ENCODE data around the gene MPPED1.

Gene MPPED1

DNA sequence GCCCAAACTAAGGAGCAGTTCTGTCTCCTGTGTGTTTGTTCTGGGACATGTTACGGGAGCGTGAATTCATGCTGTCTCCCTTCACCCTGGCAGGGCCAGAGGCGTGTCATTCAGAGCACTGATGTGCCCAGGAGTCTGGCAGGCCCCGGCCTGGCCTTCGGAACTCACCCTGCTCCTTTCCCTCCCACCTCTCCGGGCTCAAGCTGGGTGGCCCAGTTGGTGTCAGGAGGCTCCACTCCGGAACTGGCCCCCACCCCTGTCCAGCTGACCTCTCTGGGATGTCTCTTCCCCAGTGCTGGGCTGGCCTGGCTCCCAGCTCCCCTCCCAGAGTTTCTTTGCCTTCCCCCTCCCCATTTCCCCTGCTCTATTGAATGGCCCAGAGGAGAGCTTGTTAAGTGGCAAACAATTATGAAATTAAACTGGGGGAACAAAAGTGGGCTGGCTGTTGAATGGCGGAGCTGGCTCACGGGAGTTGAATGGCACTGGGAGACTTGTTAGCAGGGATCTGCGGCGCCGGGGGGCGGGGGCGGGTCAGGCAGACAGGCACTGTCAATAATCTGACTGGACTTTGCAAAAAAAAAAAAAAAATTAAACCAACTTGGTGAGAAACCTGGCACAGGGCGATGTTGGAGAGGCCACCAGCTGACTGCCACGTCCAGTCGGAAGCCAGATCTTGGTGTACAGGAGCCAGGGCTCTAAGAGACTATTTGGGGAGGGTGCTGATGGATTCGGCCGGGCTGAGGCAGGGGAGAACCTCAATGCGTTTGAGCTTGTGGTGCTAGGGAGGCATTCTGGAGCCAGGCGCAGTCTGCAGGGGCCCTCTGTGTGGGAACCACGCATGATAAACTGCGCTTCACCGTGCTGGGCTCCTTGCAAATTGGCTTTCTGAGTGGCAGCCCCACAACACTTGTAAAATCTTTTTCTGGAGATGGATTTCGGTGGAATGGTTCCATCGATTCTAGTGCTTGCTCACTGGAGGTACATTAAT is 1.3 kb downstream of the MPPED1 start:
- peak; percentile 45 for DNase-seq

DNA sequence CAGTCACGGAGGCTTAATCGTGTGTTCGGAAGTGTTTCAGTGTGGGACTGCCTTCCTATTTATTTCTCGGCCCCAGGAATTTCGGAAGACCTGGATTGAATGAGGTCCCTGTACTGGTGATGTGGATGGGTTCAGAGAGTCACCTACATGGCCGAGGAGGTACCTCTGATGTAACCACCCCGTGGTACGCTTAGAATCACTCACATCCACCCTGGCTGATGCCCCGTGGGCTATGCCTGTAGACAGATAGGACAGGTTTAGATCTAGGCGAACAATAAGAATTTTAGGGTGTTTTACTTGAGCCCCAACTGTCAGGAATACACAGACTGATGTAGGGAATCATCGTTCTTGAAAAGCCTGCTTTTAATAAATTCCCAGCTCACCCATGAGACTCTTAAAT is 2.0 kb downstream of the MPPED1 start:
- DNase-seq = no peak

DNA sequence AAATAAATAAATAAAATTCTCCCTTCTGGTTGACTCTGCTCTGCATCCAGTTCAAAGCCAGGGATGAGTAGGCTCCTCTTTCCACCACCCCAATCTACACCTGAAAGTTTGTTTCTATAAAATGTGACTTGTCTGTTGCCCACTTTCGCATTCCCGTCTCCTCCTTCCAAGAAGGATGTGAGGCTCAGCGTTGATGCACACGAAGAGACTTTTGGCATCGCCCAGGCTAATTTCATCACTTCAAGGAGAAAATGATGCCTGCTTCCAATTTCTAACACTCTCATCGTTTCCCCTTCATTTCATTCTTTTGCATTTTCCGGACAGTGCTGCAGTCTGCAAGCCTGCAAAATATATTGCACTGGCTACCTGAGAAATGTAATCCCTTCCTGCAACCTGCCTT is 3.9 kb downstream of the MPPED1 start:
- DNase-seq = no peak

DNA sequence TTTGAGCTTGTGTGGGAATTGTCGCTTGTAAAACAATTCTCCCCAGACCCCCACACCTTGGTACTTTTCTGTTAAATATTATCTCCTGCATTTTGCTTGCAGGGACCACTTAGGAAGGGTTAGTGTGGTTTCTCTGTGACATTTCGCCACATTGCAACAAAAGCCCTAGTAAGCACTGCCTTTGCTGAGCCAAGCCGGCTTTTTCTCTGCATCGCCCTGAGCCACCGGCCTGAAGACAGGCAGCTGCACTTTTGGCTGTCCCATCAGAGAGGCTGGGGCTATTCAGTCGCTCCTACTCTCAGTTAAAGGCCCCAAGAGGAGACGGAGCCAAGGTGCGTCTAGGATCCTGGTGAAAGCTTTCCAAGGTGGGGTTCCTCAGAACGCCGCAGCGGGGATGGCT is 5.7 kb downstream of the MPPED1 start:
- DNase-seq = no peak

DNA sequence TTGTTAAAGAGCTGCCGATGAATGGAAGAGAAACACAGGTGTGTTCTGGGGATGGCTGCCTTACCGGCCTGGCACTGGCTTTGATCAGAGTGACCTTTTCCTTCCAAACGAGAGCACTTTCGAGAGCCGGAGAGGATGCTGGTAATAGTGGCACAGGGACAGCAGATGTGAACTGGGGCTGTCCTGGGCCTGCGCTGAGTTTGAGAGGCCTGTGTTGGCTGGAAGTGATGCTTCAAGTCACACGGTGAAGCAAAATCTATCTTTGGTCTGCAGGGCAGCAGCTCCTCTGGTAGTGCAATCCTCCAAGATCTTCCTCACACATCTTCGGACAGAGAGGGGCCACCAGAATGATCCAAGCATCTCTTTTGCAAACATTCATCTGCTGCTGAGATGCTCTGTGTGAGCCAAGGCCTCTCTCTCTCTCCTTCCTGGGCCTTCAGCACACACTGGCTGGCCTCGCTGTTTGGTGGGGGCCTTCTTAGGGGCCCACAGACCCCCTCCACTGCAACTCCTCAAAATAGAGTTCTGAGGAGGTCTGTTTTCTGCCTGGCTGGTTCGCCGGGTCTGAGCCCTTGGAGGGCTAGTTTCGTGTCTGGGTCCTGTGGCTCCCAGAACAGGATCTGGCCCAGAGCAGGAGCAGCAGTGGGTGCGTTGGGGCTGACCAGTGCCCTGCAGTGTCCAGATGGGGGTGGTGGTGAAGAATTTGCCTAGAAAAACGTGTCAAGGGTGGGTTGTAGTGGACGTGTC is 6.4 kb downstream of the MPPED1 start:
- no peak for DNase-seq

DNA sequence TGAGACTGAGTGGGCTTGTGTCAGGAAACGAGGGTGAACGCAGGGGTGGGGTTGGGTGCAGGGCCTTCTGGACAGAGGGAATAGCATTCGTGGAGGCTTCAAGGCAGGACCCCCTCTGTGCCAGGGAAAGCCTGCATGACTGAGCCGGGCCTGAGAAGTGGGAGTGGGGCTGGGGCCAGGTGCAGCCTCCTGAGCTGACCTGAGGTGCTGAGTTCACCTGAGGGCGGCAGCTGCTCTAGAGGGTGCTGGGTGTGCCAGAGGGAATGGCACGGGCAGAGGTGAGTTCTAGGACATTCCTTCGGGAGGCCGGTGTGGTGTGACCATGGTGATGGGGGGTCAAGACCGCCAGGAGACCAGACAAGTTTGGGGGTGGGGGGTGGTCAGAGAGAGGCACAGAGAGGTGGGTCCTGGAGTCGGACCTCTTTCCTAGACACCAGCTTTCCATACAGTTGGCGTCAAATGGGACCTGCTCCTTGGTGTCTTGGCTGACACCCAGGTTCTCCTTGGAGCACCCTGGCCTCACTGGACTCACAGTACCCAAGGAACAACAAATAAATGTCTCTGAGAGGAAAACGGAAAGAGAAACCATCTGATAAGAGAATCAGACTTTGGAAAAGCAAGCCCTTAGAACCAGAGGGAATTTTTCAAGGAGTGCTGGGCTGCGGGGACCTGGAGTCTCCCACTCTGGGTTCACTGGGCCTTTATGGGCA is 7.7 kb downstream of the MPPED1 start:
- DNase-seq = no peak

DNA sequence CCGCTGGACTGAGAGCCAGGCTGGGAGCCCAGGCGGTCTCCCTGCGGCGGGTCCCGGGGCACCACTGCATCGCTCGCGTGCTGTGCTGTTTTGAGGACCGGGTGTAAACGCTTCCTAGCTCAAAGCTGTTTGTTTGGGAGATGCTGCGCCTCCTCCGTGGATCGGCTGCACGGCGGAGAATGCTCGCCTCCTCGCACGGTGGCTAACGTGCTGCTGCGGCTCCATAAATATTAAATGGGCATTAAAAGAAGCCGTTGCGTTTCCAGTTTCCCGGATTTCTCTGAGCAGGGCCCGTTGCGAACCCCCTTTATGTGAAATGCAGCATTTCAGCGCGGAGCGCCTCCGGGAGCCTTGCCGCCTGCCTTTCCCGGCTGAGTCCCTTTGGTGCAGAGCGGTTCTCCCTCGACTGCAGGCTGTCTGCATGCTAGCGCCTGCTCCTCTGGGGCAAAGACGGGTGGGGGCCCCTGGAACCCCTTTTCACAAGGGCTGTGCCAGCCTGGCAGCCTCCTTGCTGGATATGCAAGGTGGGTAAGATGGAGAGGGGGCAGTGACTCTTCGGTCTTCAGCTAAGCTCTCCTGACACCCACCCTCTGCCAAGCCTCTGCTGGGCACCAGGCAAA is 9.3 kb downstream of the MPPED1 start:
- no peak for DNase-seq

DNA sequence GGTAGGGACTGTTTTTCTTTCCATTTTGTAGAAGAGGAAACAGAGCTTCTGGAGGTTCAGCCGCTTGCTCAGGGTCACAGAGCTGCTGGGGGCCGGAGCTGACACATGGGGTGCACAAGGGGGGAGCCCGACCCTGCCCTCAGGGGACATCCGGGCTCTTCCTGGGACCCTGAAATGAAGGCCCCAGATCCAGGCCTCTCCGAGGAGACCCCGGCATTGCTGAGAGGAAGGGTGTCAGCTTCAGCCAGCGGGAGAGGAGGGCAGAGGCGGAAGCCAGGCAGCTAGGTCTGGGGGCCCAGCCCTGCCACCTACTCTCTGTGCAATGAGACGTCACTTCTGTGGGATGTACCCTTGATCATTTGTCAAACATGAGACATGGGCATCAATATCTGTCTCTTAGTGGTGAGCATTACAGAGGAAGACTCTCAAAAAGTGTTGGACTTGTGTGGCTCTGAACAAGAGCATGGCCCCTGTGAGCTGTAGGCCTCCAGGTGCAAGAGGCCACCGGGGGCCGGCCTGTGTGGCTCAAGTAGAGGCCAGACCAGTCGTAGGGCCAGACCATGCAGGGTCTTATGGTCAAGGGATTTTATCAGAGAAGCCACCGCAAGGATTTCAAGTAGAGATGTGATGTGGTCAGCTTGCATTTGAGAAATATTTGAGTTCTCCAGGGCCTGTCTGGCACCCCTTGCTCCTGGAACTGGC is 10.3 kb downstream of the MPPED1 start:
- DNase-seq = no peak

DNA sequence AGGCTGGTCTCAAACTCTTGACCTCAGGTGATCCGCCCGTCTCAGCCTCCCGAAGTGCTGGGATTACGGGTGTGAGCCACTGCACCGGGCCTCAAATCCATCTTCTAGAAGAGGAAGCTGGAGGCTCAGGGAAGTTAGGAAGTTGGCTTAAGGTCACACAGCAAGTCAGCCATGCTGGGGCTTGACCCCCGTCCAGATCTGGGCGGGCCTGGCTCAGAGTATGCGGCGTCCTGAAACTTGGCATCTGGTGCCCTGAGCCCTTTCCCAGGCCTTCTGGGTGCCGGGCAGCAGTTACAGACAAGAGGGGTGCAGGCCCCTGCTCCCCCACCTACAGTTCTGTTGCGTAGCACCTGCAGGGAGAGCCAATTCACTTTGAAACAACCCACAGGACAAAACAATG is 11.2 kb downstream of the MPPED1 start:
- DNase-seq = no peak

DNA sequence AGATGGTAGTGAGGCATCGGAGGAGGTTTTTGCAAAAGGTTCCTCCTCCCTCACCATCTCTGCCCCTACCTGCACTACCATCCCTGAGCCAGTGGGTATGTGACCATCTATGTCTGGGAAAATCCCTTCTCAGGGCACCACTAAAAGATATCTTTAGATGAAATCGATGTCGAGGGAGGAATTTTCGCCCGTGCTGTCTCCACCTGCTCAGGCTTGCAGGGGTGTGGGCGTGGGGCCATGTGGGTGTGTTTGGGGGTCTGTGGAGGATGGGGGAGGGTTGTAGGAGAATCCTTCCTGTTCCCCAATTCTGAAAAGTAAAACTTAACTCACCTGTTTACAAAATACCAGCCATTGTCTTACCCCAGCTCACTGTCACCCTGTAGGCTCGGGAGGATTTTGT is 12.4 kb downstream of the MPPED1 start:
- no peak for DNase-seq

DNA sequence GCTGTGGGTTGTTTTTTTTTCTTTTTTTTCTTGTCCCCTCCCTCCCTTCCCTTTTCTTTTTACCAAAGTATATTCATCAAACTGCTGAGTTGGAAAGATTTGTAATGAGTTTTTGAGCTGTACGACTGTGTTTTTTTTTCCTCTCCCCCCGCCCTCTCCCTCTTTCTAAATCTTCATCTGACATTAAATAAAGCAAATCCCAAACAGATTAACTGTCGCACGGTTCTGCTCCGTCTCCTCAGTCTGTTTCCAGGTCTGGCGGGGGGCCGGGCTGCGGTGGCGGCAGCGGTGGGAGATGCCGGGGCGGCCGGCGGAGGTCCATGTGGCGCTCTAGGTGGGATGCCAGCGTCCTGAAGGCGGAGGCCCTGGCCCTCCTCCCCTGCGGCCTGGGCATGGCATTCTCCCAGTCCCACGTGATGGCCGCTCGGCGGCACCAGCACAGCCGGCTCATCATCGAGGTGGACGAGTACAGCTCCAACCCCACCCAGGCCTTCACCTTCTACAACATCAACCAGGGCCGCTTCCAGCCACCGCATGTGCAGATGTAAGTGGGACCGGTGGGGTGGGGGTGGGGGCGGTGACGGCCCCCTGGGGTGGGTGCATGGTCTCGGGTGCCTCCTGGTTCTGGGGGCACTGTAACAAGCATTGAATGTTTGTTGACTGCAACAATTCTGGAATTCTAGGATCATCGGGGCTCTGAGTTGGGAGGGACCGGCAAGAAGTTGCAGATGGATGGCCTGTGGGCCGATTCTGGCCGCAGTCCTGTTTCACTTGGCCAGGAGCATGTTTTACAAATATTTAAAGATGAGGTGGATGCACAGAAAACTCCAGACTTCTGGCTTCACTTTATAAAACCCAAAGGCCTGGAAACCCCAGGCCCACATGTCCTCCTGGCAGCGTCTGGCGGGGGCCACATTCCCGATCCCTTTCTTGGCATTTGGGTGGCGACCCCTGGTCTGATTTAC is 13.1 kb downstream of the MPPED1 start:
- DNase-seq = no peak

DNA sequence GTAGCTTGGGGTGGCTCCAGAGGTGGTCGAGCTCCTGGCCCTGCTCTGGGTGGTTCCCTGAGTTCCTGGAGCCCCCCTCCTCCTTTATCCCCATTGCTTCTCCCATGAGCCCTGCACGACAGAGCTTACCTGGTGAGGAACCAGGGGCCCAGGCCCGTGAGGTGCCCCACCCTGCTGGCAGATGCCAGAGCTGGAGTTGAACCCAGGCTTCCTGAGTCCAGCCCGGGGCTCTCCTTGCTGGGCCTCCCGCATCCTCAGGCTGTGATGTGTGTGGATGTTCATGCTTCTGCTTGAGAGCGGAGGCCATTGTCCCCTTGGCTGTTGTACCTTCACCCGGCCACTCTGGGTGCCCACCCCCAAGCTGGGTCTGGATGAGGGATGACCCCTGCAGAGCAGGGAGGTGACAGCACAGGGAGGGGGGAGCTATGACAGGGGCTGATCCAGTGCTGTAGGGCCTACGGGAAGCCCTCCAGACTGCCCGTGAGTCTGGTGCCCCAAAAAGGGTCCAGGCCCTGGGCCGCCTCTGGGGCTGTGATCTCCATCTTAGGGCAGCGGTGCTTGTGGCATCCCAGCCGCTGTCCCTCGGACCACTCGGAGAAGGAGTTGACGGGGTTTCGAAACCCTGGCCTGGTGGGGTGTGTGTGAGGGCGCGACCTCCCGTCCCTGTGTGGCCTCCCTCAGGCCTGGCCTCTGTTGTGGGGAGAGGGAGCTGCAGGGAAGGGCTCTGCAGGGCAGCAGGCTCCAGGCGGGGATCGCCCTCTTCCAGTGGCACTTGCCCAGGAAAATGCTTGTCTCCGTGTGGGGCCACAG is 14.4 kb downstream of the MPPED1 start:
- DNase-seq = no peak

DNA sequence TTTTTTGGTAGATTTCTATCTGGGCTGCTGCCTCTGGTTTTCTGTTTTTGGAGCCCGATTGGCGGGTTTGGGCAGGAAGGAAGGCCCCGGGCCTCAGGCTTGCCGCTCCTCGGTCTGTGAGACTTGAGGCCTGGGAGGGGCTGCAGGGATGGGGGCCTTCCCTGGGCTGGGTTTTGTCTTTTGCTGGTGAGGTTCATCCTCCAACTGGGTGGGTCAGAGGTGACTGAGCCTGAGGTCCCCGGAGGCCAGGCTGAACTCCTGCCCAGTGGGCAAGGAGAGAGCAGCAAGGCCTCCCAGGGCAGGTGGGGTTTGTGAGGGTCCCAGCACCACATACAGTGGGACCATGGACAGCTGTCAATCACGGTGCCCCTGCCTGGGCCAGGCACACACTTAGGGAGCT is 15.0 kb downstream of the MPPED1 start:
- DNase-seq = no peak

DNA sequence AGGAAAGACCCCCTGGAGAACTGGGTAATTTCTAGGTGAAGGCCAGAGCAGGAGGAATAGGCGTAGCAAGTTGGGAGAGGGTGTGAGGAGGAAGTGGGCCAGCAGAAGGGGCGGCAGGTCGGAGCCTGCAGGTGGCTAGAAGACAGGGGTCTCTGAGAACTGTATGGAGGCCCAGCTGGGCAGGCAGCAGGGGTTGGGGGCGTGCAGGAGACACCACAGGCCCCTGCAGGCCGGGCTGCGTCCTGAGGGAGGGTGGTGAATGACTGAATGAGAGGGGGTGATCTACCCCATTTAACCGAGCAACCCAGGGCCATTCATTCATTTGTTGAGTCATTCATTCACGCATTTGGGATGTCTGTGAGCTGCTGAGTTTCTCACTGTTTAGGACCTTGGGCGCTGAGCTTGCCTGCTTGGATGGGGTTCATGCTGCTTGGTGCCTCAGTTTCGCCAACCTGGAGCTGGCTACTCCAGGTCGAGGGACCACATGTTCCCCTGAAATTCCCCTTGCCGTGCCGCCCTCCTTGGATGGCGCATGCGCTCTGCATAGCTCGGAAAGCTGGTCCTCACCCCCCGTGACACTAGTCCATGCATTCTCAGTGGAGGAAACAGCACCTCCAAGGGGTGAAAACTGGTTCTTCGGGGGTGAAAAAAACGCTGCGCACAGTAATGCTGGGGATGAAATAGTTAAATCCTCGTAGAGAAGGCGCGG is 15.6 kb downstream of the MPPED1 start:
- DNase-seq = no peak

DNA sequence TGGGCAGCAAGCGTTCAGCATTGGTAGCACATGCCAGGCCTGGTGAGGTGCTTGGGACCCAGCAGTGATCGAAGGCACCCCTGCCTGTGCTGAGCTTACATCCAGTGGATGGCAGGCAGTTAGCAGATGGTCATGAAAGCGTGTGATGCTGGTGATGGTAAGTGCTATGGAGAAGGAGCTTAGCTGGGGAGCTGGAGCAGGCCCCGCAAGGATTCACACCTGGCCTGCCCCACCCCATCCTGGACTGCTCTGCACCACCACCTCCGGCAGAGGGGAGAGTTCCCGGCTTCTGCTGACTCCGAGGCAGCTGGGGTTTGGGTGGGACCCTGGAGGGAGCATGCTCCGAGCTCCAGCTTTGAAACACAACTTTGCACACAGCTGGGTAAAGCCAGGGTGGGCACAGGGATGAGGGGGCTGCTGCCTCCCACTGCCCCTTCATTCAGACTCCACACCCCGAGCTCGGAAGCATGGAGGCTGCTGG is 16.2 kb downstream of the MPPED1 start:
- DNase-seq = no peak

DNA sequence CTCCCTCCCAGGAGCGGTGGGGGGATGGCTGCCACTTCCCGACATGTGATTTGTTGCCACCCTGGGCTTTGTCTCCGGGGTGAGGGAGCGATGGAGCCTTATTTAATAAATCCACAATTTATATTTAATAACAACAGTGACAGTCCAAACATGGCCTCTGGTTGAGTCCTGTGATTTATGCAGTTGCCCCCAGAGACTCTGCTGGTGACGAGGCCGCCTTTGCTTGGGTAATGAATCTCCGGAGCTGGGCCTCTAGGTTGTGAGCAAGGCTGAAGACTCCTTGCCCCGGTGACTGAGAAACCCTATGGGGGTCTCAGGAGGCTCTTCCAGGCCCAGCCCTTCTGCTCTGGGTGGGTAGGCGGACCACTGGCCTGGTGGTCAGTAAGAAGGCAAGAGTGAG is 16.7 kb downstream of the MPPED1 start:
- no peak for DNase-seq

DNA sequence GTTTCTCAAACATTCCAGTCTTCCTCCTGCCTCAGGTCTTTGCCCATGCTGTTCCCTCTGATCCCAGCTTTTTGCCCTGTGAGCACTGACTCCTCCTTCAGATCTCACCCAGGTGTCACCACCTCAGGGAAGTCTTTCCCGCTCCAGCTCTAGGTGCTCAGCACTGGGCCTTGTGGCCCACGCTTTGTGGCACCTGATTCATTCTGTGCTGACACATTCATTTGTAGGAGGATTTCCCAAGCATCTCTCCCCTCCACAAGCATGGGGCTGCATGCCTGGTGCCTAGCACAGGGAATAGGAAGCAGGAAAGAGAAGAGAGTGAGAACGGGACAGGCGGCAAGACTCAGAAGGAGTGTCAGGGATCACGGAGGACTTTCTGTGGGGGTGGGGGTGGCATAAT is 17.6 kb downstream of the MPPED1 start:
- no peak for DNase-seq

DNA sequence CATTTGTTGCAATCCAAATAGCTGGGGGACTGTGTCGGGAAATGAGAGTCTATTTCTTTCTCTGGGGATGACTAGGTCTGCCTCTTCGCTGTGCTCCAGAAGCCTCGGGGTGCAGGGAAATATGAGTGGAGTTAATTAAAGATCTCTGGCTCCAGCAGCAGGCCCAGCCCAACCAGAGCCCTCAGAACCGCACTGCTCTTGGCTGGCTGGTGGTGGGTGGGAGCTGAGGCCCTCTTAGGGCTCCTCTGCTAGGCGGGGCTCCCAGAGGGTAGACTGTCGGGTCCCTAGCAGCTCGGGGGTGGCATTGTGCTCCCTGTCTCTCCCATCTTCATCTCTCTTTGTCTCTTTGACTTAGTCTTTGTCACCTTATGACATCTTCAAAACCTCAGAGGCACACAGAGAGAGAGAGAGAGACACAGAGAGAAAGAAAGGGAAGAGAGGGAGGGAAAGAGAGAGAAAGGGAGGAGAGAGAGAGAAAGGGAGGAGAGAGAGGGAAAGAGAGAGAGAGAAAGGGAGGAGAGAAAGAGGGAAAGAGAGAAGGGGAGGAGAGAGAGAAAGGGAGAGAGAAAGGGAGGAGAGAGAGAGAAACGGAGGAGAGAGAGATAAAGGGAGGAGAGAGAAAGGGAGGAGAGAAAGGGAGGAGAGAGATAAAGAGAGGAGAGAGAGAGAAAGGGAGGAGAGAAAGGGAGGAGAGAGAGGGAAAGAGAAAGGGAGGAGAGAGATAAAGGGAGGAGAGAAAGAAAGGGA is 20.2 kb downstream of the MPPED1 start:
- DNase-seq = no peak

Data from NCI-H345 (cell line).